Measurements from ENCODE around the gene DKK1. TPM values are rescaled to one million over a fixed set of nuclear protein-coding genes. Genes with fewer than 3 reads are reported as not detected.
"Not testable (repeated sequence)": the region's sequence is repeated elsewhere in the genome, so short reads cannot be mapped to it uniquely, and the experiment has no call there.

Gene DKK1
- total RNA-seq, 1 donor, result 66.2 TPM

DNA sequence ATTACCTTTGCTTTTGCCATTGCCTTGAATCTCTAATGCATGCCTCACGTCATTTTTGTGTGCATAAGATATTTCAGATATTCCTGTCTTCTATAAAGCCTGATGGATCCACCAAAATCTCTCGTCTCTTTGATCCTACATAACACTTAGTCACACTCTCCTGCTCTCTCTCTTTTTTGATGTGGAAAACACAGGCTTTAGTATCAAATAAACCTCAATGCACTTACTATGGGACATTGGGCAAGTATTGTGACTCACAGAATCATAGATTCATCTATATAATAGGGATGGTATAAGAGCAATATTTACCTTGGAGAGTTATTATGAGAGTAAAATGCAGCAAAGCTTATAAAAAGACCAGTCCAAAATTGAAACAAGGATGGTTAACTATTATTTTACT lies 39.1 kb downstream of the DKK1 start:
- H3K79me2 ChIP-seq (ENCODE audit: insufficient read depth, low read length), result no peaks in the 10 kb centered on the region
- H3K27me3 ChIP-seq (ENCODE audit: insufficient read depth, low read length), result no peaks in the 10 kb centered on the region
- H2AFZ ChIP-seq (ENCODE audit: low read length), result no peak overlapping the region
- TF ChIP-seq CTCF (IDR thresholded peaks at IDR 0.05; ENCODE audit: extremely low read depth, low read depth, low read length), result no peak
- no peaks in the 10 kb centered on the region for H3K9me3 ChIP-seq (ENCODE audit: low read depth, low read length)
- no peaks in the 10 kb centered on the region for H3K36me3 ChIP-seq (ENCODE audit: insufficient read depth, low read length)
- no peak for DNase-seq (ENCODE audit: insufficient read length, low spot score, missing footprints)
- H3K4me1 ChIP-seq (ENCODE audit: insufficient read depth, low read length), result peaks cover 34% of the 10 kb centered on the region
- H4K20me1 ChIP-seq (ENCODE audit: insufficient read depth, low read length), result no peaks in the 10 kb centered on the region
- H3K4me3 ChIP-seq (ENCODE audit: insufficient read depth, low read length), result no peak overlapping the region
- no peak overlapping the region for H3K27ac ChIP-seq (ENCODE audit: low read depth, low read length)
- H3K4me2 ChIP-seq (ENCODE audit: insufficient read depth, low read length), result no peak overlapping the region

GRCh38 chr10:52353960-52354394 lies 39.9 kb downstream of the DKK1 start:
- Histone ChIP-seq H4K20me1 (ENCODE audit: insufficient read depth, low read length) (no peaks in the 10 kb centered on the region), H3K27ac (ENCODE audit: low read depth, low read length) (peak overlapping the region; percentile 1), H3K79me2 (ENCODE audit: insufficient read depth, low read length) (no peaks in the 10 kb centered on the region), H3K36me3 (ENCODE audit: insufficient read depth, low read length) (no peaks in the 10 kb centered on the region), H3K9me3 (ENCODE audit: low read depth, low read length) (no peaks in the 10 kb centered on the region), H3K4me3 (ENCODE audit: insufficient read depth, low read length) (no peak overlapping the region), H3K27me3 (ENCODE audit: insufficient read depth, low read length) (no peaks in the 10 kb centered on the region), H2AFZ (ENCODE audit: low read length) (peak overlapping the region; percentile 1), H3K4me1 (ENCODE audit: insufficient read depth, low read length) (peaks cover 37% of the 10 kb centered on the region), H3K4me2 (ENCODE audit: insufficient read depth, low read length) (no peak overlapping the region)
- TF ChIP-seq CTCF (IDR thresholded peaks at IDR 0.05; ENCODE audit: extremely low read depth, low read depth, low read length), result no peak
- no peak for DNase-seq (ENCODE audit: insufficient read length, low spot score, missing footprints)

DNA sequence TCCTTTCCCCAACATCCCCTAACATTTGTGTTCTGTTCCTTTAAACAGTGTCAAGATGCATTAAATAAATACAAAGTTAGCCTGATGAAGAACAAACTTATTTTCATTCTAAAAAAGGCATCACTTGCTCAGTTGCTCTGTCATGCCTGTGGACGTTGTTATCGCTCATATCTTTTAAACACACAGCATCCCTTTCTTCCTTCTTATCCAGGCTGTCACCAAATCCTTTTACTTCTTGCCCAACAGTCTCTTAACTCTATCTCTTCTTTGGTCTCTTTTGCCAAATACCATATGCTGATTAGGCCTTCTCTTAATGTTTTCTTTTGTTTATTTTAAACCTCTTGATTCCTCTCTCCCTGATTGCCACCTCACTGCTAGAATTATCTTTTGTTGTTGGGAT lies 43.9 kb downstream of the DKK1 start:
- DNase-seq (ENCODE audit: insufficient read length, low spot score, missing footprints), result no peak
- Histone ChIP-seq H4K20me1 (ENCODE audit: insufficient read depth, low read length) (no peaks in the 10 kb centered on the region), H2AFZ (ENCODE audit: low read length) (no peak overlapping the region), H3K4me3 (ENCODE audit: insufficient read depth, low read length) (no peak overlapping the region), H3K79me2 (ENCODE audit: insufficient read depth, low read length) (no peaks in the 10 kb centered on the region), H3K36me3 (ENCODE audit: insufficient read depth, low read length) (no peaks in the 10 kb centered on the region), H3K27ac (ENCODE audit: low read depth, low read length) (no peak overlapping the region), H3K4me2 (ENCODE audit: insufficient read depth, low read length) (no peak overlapping the region), H3K27me3 (ENCODE audit: insufficient read depth, low read length) (no peaks in the 10 kb centered on the region), H3K4me1 (ENCODE audit: insufficient read depth, low read length) (peaks cover 31% of the 10 kb centered on the region), H3K9me3 (ENCODE audit: low read depth, low read length) (no peaks in the 10 kb centered on the region)
- no peak for TF ChIP-seq CTCF (IDR thresholded peaks at IDR 0.05; ENCODE audit: extremely low read depth, low read depth, low read length)

GRCh38 chr10:52359441-52359840 lies 45.4 kb downstream of the DKK1 start:
- Histone ChIP-seq H3K36me3 (ENCODE audit: insufficient read depth, low read length) (no peaks in the 10 kb centered on the region), H2AFZ (ENCODE audit: low read length) (no peak overlapping the region), H3K79me2 (ENCODE audit: insufficient read depth, low read length) (no peaks in the 10 kb centered on the region), H3K4me1 (ENCODE audit: insufficient read depth, low read length) (peaks cover 19% of the 10 kb centered on the region), H3K4me2 (ENCODE audit: insufficient read depth, low read length) (no peak overlapping the region), H3K27ac (ENCODE audit: low read depth, low read length) (no peak overlapping the region), H3K9me3 (ENCODE audit: low read depth, low read length) (no peaks in the 10 kb centered on the region), H4K20me1 (ENCODE audit: insufficient read depth, low read length) (no peaks in the 10 kb centered on the region), H3K4me3 (ENCODE audit: insufficient read depth, low read length) (no peak overlapping the region), H3K27me3 (ENCODE audit: insufficient read depth, low read length) (no peaks in the 10 kb centered on the region)
- TF ChIP-seq CTCF (IDR thresholded peaks at IDR 0.05; ENCODE audit: extremely low read depth, low read depth, low read length), result no peak
- no peak for DNase-seq (ENCODE audit: insufficient read length, low spot score, missing footprints)

DNA sequence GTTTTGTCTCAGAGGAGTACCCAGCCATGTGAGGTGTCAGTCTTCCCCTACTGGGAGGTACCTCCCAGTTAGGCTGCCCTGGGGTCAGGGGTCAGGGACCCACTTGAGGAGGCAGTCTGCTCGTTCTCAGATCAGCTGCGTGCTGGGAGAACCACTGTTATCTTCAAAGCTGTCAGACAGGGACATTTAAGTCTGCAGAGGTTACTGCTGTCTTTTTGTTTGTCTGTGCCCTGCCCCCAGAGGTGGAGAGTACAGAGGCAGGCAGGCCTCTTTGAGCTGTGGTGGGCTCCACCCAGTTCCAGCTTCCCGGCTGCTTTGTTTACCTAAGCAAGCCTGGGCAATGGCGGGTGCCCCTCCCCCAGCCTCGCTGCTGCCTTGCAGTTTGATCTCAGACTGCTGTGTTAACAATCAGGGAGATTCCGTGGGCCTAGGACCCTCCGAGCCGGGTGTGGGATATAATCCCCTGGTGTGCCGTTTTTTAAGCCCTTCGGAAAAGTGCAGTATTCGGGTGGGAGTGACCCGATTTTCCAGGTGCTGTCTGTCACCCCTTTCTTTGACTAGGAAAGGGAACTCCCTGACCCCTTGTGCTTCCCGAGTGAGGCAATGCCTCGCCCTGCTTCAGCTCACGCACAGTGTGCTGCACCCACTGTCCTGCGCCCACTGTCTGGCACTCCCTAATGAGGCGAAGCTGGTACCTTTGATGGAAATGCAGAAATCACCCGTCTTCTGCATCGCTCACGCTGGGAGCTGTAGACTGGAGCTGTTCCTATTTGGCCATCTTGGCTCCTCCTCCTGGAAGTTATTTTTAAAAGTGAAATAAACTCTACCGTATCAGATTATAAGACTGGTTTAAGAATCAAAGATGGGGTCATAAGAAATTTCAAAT lies 51.7 kb downstream of the DKK1 start:
- not testable (repeated sequence) for DNase-seq (ENCODE audit: insufficient read length, low spot score, missing footprints); H3K27me3 ChIP-seq (ENCODE audit: insufficient read depth, low read length); H2AFZ ChIP-seq (ENCODE audit: low read length); H3K79me2 ChIP-seq (ENCODE audit: insufficient read depth, low read length); H3K4me2 ChIP-seq (ENCODE audit: insufficient read depth, low read length); H3K36me3 ChIP-seq (ENCODE audit: insufficient read depth, low read length); H3K4me1 ChIP-seq (ENCODE audit: insufficient read depth, low read length); H3K27ac ChIP-seq (ENCODE audit: low read depth, low read length); H3K4me3 ChIP-seq (ENCODE audit: insufficient read depth, low read length); H4K20me1 ChIP-seq (ENCODE audit: insufficient read depth, low read length); H3K9me3 ChIP-seq (ENCODE audit: low read depth, low read length)

Data from osteoblast (primary cell).